OCI-LY3 (cell line): ENCODE data around the gene PTAFR.

ENCODE experiments used
- H2AFZ ChIP-seq: fragments of 200-600, 300-600 bp; shearing (Covaris generic); 2 replicates; pipeline ENCODE4 v1.6.0; 2014; ENCODE audit warnings: antibody characterized with exemption, low read depth, low read length
- H3K27ac ChIP-seq: fragments of 200-600, 300-600 bp; sonication (generic); 2 replicates; pipeline ENCODE4 v1.5.1; 2014; ENCODE audit warnings: mild to moderate bottlenecking, low read length, moderate library complexity, mixed read lengths
- H3K27me3 ChIP-seq: fragments of 200-600, 300-600 bp; sonication (generic); 2 replicates; pipeline ENCODE4 v1.6.1; 2014; ENCODE audit warnings: low read depth, low read length, mixed read lengths
- H3K36me3 ChIP-seq: fragments of 200-600, 300-600 bp; sonication (generic); replicated peaks from 2 replicates; pipeline ENCODE3; 2014; ENCODE audit warnings: low read depth, low read length, mixed read lengths
- H3K4me1 ChIP-seq: fragments of 300-600, 200-600 bp; sonication (generic); 2 replicates; pipeline ENCODE4 v1.6.1; 2014; ENCODE audit warnings: low read length, mixed read lengths
- H3K4me2 ChIP-seq: fragments of 200-600, 300-600 bp; sonication (generic); 2 replicates; pipeline ENCODE4 v1.6.1; 2014; ENCODE audit warnings: low read length, mixed read lengths
- H3K4me3 ChIP-seq: fragments of 300-600, 200-600 bp; sonication (generic); 2 replicates; pipeline ENCODE4 v1.5.1; 2014; ENCODE audit warnings: antibody characterized with exemption, mild to moderate bottlenecking, low read length, moderate library complexity
- H3K79me2 ChIP-seq: fragments of 300-600, 200-600 bp; shearing (Covaris generic); 2 replicates; pipeline ENCODE4 v1.6.1; 2014; ENCODE audit warnings: mild to moderate bottlenecking, low read length, mixed read lengths
- H3K9ac ChIP-seq: fragments of 300-600, 200-600 bp; shearing (Covaris generic); 2 replicates; pipeline ENCODE4 v1.6.0; 2014; ENCODE audit warnings: mild to moderate bottlenecking, low read length, moderate library complexity
- H3K9me3 ChIP-seq: fragments of 200-600, 300-600 bp; shearing (Covaris generic); 2 replicates; pipeline ENCODE4 v1.6.1; 2014; ENCODE audit warnings: low read length, mixed read lengths; ENCODE audit not compliant: insufficient read depth
- H4K20me1 ChIP-seq: fragments of 200-600, 300-600 bp; sonication (generic); 2 replicates; pipeline ENCODE4 v1.6.1; 2016; ENCODE audit warnings: low read length, mixed read lengths; ENCODE audit not compliant: insufficient read depth
- CTCF ChIP-seq: fragments of 200-600, 300-600 bp; sonication (generic); IDR thresholded peaks from 2 replicates; pipeline ENCODE4 v1.5.1; 2014; ENCODE audit warnings: antibody characterized with exemption, low read length, low read depth
- EZH2phosphoT487 ChIP-seq: fragments of 200-600 bp; shearing (Covaris generic); IDR thresholded peaks from 2 replicates; pipeline ENCODE4 v1.6.1; 2018; ENCODE audit warnings: antibody characterized with exemption, mixed run types, low read depth

PTAFR gene

DNA sequence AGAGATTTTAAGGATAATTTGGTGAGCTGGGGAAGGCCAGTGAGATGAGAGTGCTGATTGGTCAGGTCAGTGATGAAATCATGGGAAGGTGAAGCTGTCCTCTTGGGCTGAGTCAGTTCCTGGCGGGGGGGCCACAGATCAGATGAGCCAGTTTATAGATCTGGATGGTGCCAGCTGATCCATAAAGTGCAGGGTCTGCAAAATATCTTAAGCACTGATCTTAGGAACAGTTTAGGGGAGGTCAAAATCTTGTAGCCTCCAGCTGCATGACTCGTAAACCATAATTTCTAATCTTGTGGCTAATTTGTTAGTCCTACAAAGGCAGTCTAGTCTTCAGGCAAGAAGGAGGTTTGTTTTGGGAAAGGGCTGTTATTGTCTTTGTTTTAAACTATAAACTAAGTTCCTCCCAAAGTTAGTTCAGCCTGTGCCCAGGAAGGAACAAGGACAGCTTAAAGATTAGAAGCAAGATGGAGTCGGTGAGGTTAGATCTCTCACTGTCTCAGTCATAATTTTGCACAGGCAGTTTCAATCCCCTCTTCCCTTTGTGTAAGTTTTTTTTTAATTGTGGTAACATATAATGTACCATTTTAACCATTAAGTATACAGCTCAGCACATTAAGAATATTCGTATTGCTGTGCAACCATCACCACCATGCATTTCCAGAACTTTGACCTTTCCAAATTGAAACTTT is 39.4 kb downstream of the PTAFR start:
- no peaks in the 10 kb centered on the region for H3K79me2 ChIP-seq
- TF ChIP-seq EZH2phosphoT487, result no peak
- no peak for TF ChIP-seq CTCF
- no peak overlapping the region for H3K4me3 ChIP-seq
- H3K4me1 ChIP-seq, result peaks cover 34% of the 10 kb centered on the region
- no peak overlapping the region for H2AFZ ChIP-seq
- H3K36me3 ChIP-seq, result no peaks in the 10 kb centered on the region
- H4K20me1 ChIP-seq, result no peaks in the 10 kb centered on the region
- H3K27ac ChIP-seq, result no peak overlapping the region
- H3K9me3 ChIP-seq, result no peaks in the 10 kb centered on the region
- peaks cover 8% of the 10 kb centered on the region; the same call in 1 of the 2 replicates for H3K27me3 ChIP-seq
- H3K4me2 ChIP-seq, result no peak overlapping the region
- H3K9ac ChIP-seq, result no peak overlapping the region

DNA sequence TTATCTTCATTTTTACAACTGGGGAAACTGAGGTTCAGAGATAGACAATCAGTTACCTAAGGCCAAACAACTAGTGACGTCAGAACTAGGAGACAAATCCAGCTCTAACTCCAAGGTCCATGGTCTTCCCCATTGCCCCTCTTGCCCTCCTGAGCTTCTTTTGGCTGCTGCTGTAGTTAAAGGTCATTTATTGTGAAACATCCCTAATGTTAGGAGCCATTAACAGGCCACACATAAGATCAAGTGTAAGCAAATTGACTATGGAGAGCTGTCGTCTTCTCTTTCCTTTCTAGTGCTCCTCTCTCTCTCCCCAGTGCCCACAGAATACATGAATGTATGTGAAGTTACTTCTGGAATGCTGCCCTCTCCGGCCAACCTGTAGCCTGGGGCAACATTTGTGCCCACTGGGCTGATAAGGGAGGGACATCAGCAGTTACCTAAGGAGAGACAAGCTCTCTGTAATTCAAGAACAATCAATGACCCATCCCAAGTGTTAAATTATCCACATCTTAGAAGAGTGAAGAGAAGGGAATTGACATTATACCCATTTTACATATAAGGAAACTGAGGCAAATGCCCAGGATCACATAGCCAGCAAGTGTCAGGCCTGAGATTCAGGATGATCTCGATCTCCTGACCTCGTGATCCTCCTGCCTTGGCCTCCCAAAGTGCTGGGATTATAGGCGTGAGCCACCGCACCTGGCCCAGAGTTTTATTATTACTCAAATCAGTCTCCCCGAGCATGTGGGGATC is 40.1 kb downstream of the PTAFR start:
- Histone ChIP-seq H3K9ac (no peak overlapping the region), H4K20me1 (no peaks in the 10 kb centered on the region), H2AFZ (no peak overlapping the region), H3K4me3 (no peak overlapping the region), H3K4me1 (peaks cover 34% of the 10 kb centered on the region), H3K4me2 (no peak overlapping the region), H3K27ac (no peak overlapping the region), H3K9me3 (no peaks in the 10 kb centered on the region), H3K27me3 (peaks cover 8% of the 10 kb centered on the region; the same call in 1 of the 2 replicates), H3K36me3 (no peaks in the 10 kb centered on the region), H3K79me2 (no peaks in the 10 kb centered on the region)
- TF ChIP-seq EZH2phosphoT487, result no peak
- no peak for TF ChIP-seq CTCF

DNA sequence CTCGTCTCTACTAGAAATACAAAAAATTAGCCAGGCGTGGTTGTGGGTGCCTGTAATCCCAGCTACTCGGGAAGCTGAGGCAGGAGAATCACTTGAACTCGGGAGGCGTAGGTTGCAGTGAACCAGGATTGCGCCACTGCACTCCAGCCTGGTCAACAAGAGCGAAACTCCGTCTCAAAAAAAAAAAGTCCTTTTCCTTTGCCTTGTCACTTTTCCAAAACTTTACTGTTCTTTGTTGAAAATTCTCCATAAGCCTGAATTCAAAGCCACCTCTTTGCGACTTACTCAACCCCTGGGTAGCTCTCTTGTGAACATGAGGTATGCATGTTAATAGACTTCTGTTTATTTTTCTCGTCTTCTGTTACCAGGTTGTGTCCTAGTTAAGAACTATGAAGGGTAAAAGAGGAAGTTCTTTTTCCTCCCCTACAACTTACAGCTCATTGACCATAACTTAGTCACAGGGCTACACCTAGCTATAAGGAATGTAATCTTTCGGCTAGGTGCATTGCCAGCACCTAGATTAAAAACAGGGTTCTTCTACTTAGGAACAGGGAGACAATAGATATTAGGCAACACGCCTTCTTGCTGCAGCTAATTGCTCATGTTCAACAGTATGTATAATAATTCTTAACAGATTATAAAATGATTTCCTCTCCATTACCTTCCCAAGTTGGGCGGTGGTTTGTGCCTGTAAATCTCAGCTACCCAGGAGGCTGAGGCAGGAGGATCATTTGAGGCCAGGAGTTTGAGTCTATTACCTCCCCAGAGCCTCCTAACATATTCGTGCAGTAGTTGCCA is 40.9 kb downstream of the PTAFR start:
- no peak overlapping the region for H3K4me3 ChIP-seq
- H3K4me1 ChIP-seq, result peaks cover 34% of the 10 kb centered on the region

More for the DNA sequence above, 40.9 kb downstream of the PTAFR start:
- Histone ChIP-seq H2AFZ (no peak overlapping the region), H3K9ac (no peak overlapping the region), H3K4me2 (peak overlapping the region; percentile 26), H4K20me1 (no peaks in the 10 kb centered on the region), H3K27ac (no peak overlapping the region), H3K79me2 (no peaks in the 10 kb centered on the region), H3K27me3 (peaks cover 8% of the 10 kb centered on the region; the same call in 1 of the 2 replicates), H3K36me3 (no peaks in the 10 kb centered on the region), H3K9me3 (no peaks in the 10 kb centered on the region)
- no peak for TF ChIP-seq CTCF
- TF ChIP-seq EZH2phosphoT487, result no peak
